PC-9 (cell line): ENCODE measurements around the gene CCDC88C.

ENCODE experiments used
- EZH2 ChIP-seq: fragments of 200-600 bp; sonication (generic); IDR thresholded peaks from 2 replicates; pipeline ENCODE4 v1.8.0; 2017; ENCODE audit warnings: antibody characterized with exemption, low read depth
- TF ChIP-seq, protein P1 (sequence below): fragments of 200-600 bp; sonication (generic); conservative IDR thresholded peaks from 2 replicates; pipeline ENCODE4 v1.6.1; 2017; ENCODE audit warnings: mixed run types, antibody characterized with exemption, mild to moderate bottlenecking, moderate library complexity

DNA sequence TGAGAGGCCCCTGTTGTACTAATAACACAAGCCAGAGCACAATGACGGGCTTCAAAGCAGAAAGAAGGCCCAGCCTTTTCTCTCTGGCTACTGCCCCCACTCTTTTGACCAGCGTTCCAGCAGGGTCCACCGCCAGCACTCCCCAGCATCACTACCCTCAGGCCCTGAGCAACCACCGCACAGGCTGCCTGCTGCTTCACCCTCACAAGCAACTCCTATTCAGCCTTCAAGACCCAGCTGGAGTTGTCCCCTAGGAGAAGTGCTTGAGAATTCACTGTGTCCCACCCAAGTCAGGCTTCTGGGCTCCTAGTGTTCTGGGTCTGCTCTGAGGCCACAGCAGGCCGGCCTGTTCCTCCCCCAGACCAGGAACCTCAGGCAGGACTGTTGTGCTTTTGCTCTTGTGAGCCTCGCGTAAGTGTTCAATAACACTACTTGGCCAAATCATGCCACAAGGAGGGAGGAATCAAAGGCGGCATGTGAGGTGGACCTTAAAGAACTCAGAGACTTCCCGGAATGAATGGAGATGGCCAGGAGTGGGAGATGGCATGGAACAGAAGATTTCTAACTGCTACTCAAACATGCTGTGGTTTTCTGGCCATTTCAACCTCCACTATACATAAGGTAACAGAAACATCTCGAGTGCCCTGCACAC lies 89.8 kb downstream of the CCDC88C start:
- TF ChIP-seq, protein P1, sequence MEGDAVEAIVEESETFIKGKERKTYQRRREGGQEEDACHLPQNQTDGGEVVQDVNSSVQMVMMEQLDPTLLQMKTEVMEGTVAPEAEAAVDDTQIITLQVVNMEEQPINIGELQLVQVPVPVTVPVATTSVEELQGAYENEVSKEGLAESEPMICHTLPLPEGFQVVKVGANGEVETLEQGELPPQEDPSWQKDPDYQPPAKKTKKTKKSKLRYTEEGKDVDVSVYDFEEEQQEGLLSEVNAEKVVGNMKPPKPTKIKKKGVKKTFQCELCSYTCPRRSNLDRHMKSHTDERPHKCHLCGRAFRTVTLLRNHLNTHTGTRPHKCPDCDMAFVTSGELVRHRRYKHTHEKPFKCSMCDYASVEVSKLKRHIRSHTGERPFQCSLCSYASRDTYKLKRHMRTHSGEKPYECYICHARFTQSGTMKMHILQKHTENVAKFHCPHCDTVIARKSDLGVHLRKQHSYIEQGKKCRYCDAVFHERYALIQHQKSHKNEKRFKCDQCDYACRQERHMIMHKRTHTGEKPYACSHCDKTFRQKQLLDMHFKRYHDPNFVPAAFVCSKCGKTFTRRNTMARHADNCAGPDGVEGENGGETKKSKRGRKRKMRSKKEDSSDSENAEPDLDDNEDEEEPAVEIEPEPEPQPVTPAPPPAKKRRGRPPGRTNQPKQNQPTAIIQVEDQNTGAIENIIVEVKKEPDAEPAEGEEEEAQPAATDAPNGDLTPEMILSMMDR: no peak
- no peak for TF ChIP-seq EZH2
